Motor neuron (in vitro differentiated cells): ENCODE measurements around the gene SCGB1A1. TPM values are rescaled to one million over a fixed set of nuclear protein-coding genes. Genes with fewer than 3 reads are reported as not detected.

Experiments
- ATAC-seq, 8 experiments: fragments of 200-7000 bp; cut with Tn5 transposase; replicated peaks in 6 of 8; 2 replicates each; pipeline ENCODE4 v1.8.0; 2021; ENCODE audit warnings: mild to moderate bottlenecking in 8 of 8, moderate library complexity in 8 of 8
- H3K27ac ChIP-seq, 2 donors: fragments of 250-450 bp; sonication (Bioruptor Pico); 2 replicates each; pipeline ENCODE4 v1.9.0; 2021; ENCODE audit warnings: antibody characterized with exemption in 2 of 2, mild to moderate bottlenecking in 2 of 2, moderate library complexity in 1 of 2
- H3K4me1 ChIP-seq, 2 donors: fragments of 250-450 bp; sonication (Bioruptor Pico); replicated peaks in 1 of 2; 2 replicates each; pipeline ENCODE4 v1.6.1; 2021; ENCODE audit warnings: antibody characterized with exemption in 2 of 2, mild to moderate bottlenecking in 2 of 2, moderate library complexity in 1 of 2
- H3K4me3 ChIP-seq, 5 donors: fragments of 250-450 bp; sonication (Bioruptor Pico); 2 replicates each; pipeline ENCODE4 v1.9.0; 2021; ENCODE audit warnings: antibody characterized with exemption in 5 of 5, mild to moderate bottlenecking in 5 of 5, moderate library complexity in 4 of 5
- WGBS, 10 experiments: fragments of 450-650 bp; shearing (Covaris generic); methylation state at CpG; one replicate each; pipeline ENCODE4 v1.0.0; 2022; 5-methylcytosine and 5-hydroxymethylcytosine counted together
- in situ Hi-C, 9 experiments: fragments of 400-800 bp; cut with MboI; loops; one replicate each; pipeline ENCODE4 v1.15.0; 2021; ENCODE audit warnings: low sequenced_read_pairs in 9 of 9, low pct_unique_long_range_greater_than_20kb in 2 of 9; ENCODE audit not compliant: unreplicated experiment in 9 of 9
- total RNA-seq, 8 experiments: library from RNA; unstranded; fragments of 300-600 nt; gene quantifications; 2 replicates each; pipeline versions ENCODE4 v1.2.3 to v1.2.4, GENCODE V29; 2022

Gene SCGB1A1
- total RNA-seq, 8 experiments from 2014 or later = not detected

DNA sequence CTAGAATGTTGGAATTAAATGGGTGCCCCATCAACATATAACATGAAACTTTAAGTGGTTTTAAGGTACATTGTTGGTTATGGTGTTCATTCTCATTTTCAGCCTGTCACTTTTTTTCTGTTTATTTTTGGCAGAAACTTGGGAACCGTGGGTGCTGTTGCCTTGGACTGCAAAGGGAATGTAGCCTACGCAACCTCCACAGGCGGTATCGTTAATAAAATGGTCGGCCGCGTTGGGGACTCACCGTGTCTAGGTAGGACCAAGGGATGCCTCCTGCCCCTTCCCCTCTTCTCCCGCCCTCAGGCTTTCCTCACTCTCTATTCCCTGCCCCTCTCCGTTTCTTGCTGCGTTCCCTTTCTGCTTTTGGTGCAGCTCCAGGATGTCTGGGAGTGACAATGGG lies 29.8 kb upstream of the SCGB1A1 start:
- no peaks in the 10 kb centered on the region for H3K4me1 ChIP-seq
- no peak overlapping the region for H3K4me3 ChIP-seq
- in situ Hi-C loops = loop anchor here in 4 of 9 experiments (10.0 to 25.0 kb wide), 5 partner anchors 173 to 498 kb away; partner anchors contain the start of genes EEF1G (in 1 of the 4), SLC3A2 (in 1 of the 4), STX5 (in 1 of the 4) and TEX54 (in 1 of the 4)
- WGBS, 10 experiments = 51 to 98% (median 82%) methylated on average over 2 to 11 of the region's 11 CpGs; no CpG with 5 or more reads in 2 of the 10 experiments
- no peak overlapping the region for H3K27ac ChIP-seq
- ATAC-seq = no peak

GRCh38 chr11:62390237-62390636 lies 28.6 kb upstream of the SCGB1A1 start:
- in situ Hi-C loops = loop anchor here in 5 of 9 experiments (10.0 to 25.0 kb wide), 5 partner anchors 165 to 497 kb away; partner anchors contain the start of genes EEF1G (in 1 of the 5), SLC3A2 (in 1 of the 5), STX5 (in 1 of the 5) and TEX54 (in 1 of the 5)
- no peak overlapping the region for H3K27ac ChIP-seq

DNA sequence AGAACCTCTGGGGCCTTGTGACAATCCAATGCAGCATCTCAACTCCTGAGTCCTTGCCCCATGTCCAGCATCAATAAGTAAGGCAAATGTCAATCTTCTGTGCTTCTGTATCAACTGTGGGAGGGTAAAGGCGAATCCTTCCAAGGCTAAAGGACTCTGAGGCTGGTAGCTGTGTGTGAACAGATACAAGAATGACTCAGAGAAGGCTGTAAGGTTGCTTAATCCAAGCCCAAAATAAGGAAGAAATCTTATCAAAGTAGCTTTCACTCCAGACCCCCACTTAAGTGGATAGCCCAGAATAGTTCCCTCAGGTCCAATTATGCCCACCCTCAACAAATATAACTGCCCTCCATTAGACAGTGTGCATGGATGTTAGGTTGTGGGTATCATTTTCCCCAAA lies 28.1 kb upstream of the SCGB1A1 start:
- no peak overlapping the region for H3K4me3 ChIP-seq
- in situ Hi-C loops = loop anchor here in 5 of 9 experiments (10.0 to 25.0 kb wide), 5 partner anchors 164 to 497 kb away; partner anchors contain the start of genes EEF1G (in 1 of the 5), SLC3A2 (in 1 of the 5), STX5 (in 1 of the 5) and TEX54 (in 1 of the 5)
- H3K4me1 ChIP-seq = peaks cover 6 to 7% of the 10 kb centered on the region in 2 donors
- no peak overlapping the region for H3K27ac ChIP-seq
- ATAC-seq = no peak
- 75 to 83% (median 80%) methylated on average over 1 of the region's 1 CpG; no CpG with 5 or more reads in 7 of the 10 experiments for WGBS, 10 experiments

More at GRCh38 chr11:62390237-62390636, 28.6 kb upstream of the SCGB1A1 start:
- Histone ChIP-seq H3K4me3 (no peak overlapping the region), H3K4me1 (peaks cover 4% of the 10 kb centered on the region in 2 donors)
- no peak for ATAC-seq
- WGBS, 10 experiments = 40% methylated on average over 1 of the region's 5 CpGs; no CpG with 5 or more reads in 9 of the 10 experiments

DNA sequence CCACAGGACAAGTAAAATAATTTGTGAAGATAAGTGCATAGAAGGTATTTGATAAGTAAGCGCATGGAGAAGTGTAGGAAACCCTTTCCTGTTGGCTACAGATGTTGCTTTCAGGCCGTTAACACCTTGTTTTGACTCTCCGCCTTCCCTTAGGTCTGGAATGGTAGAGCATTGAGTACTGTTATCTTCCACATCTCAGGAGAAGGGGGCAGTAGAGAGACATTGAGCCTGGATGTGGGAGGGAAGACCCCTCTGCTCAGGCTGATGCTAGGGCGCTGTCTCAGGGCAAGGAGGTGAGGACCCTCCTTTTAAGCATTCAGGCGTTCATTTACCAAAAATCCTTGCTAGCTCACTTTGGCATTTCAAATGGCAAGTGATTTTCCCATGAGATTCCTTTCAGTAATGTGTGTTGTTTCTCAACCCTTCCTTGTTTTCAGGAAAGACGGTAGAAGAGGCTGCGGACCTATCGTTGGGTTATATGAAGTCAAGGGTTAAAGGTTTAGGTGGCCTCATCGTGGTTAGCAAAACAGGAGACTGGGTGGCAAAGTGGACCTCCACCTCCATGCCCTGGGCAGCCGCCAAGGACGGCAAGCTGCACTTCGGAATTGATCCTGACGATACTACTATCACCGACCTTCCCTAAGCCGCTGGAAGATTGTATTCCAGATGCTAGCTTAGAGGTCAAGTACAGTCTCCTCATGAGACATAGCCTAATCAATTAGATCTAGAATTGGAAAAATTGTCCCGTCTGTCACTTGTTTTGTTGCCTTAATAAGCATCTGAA lies 27.0 kb upstream of the SCGB1A1 start:
- Histone ChIP-seq H3K4me3 (no peak overlapping the region), H3K27ac (no peak overlapping the region), H3K4me1 (peaks cover 6 to 7% of the 10 kb centered on the region in 2 donors)
- no peak for ATAC-seq
- in situ Hi-C loops = loop anchor here in 5 of 9 experiments (10.0 to 25.0 kb wide), 5 partner anchors 163 to 495 kb away; partner anchors contain the start of genes EEF1G (in 1 of the 5), SLC3A2 (in 1 of the 5), STX5 (in 1 of the 5) and TEX54 (in 1 of the 5)
- 50 to 100% (median 85%) methylated on average over 1 to 12 of the region's 16 CpGs for WGBS, 10 experiments

DNA sequence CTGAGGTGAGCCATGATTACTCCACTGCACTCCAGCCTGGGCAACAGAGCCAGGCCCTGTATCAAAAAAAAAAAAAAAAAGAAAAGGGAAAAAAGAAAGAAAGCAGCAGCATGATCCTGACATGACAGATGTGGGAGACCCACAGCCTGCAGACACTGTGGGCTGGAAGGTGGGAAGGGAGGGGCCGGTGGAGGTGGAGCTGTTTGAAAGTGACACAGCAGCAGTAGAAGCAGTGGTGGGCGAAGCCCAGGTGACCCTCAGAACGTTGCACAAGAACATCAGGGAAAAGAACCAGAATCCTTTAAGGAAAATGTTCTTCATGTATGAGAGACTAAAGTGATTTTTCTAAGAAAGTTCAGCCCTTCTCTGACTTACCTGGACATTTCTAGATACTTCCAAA lies 26.3 kb upstream of the SCGB1A1 start:
- no peak overlapping the region for H3K4me3 ChIP-seq
- H3K27ac ChIP-seq = no peak overlapping the region
- WGBS, 10 experiments = 52 to 94% (median 83%) methylated on average over 1 to 3 of the region's 3 CpGs; no CpG with 5 or more reads in 5 of the 10 experiments
- no peak for ATAC-seq
- in situ Hi-C loops = loop anchor here in 5 of 9 experiments (10.0 to 25.0 kb wide), 5 partner anchors 162 to 495 kb away; partner anchors contain the start of genes EEF1G (in 1 of the 5), SLC3A2 (in 1 of the 5), STX5 (in 1 of the 5) and TEX54 (in 1 of the 5)
- H3K4me1 ChIP-seq = peaks cover 6 to 7% of the 10 kb centered on the region in 2 donors

DNA sequence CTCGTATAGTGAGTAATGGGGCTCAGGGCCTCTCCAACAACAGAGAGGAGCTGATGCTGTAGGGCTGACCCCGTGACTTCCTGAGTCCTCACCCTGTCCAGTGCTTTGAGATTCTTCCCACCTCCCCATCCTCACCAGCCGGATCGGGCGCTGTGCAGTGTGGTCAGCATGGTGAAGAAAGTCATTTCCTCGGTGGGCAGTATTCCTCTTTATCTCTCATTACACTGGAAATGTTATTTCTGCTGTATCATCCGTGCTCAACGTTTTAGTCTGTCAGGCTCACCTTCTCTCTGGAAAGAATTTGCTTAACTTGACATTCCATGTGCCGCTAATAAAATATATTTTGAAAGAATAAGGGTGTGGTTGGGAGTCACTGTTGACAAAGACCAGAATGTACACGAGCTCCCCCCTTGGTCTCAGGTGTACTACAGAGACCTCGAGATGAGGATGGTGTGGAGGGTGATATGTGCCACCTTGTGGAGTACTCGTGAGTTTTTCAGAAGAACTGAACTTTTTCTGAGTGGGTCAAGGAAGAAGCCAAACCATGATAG lies 25.7 kb upstream of the SCGB1A1 start:
- H3K27ac ChIP-seq = no peak overlapping the region
- 24 to 94% (median 61%) methylated on average over 2 to 7 of the region's 12 CpGs; no CpG with 5 or more reads in 2 of the 10 experiments for WGBS, 10 experiments
- peaks cover 6 to 7% of the 10 kb centered on the region in 2 donors for H3K4me1 ChIP-seq
- ATAC-seq = peak in 1 of 8 experiments; percentile 16
- in situ Hi-C loops = loop anchor here in 5 of 9 experiments (10.0 to 25.0 kb wide), 5 partner anchors 162 to 494 kb away; partner anchors contain the start of genes EEF1G (in 1 of the 5), SLC3A2 (in 1 of the 5), STX5 (in 1 of the 5) and TEX54 (in 1 of the 5)
- no peak overlapping the region for H3K4me3 ChIP-seq

- Histone ChIP-seq H3K4me3 (no peak overlapping the region), H3K27ac (no peak overlapping the region), H3K4me1 (peaks cover 11 to 13% of the 10 kb centered on the region in 2 donors)
- no peak for ATAC-seq
- in situ Hi-C loops = loop anchor here in 5 of 9 experiments (10.0 to 25.0 kb wide), 5 partner anchors 161 to 494 kb away; partner anchors contain the start of genes EEF1G (in 1 of the 5), SLC3A2 (in 1 of the 5), STX5 (in 1 of the 5) and TEX54 (in 1 of the 5)
- WGBS, 10 experiments = 17 to 94% (median 73%) methylated on average over 1 to 4 of the region's 5 CpGs; no CpG with 5 or more reads in 4 of the 10 experiments
These were observed 25.1 kb upstream of the SCGB1A1 start for GRCh38 chr11:62393735-62394134.

DNA sequence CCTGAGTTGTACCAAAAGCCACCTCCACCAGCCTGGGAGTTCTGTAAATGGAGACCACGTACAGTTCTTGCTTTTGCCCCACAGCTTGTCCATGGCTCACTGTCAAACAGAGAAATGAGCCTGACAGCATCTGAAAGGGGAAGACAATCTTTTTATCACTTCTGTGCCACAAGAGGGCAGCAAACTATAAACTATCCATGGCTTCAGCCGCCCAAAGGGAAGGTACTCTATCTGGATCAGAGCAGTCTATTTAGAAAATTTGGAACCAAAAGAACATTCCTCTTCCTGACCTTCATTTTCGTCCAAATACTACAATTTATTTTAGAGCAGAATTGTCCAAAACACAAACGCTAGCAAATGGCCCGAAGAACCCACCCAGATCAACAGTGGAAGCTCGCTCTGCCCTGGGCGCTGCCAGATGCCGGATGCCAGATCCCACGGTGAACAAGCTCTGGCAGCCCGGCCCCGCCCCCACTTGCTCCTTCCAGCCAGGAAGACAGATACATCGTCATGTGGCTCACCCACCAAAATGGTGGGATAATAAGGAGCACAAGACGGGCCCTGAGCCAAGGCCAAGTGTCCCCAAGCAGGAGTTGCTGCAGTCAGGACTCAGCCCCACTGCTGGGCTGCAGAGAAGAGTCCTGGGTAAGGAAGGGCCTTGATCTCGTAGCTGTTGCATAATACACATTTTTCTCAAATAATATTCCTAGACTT lies 23.9 kb upstream of the SCGB1A1 start:
- WGBS, 10 experiments = 0 to 22% (median 7%) methylated on average over 1 to 10 of the region's 14 CpGs; no CpG with 5 or more reads in 1 of the 10 experiments
- in situ Hi-C loops = loop anchor here in 5 of 9 experiments (10.0 to 25.0 kb wide), 5 partner anchors 160 to 492 kb away; partner anchors contain the start of genes EEF1G (in 1 of the 5), SLC3A2 (in 1 of the 5), STX5 (in 1 of the 5) and TEX54 (in 1 of the 5)
- Histone ChIP-seq H3K27ac (peak overlapping the region in 1 of 2 donors; percentile 18), H3K4me1 (peaks cover 21 to 26% of the 10 kb centered on the region in 2 donors), H3K4me3 (peak overlapping the region in 4 of 5 donors; percentile 0 to 6 (median 1))
- peak; percentile 80 to 94 (median 92) for ATAC-seq

DNA sequence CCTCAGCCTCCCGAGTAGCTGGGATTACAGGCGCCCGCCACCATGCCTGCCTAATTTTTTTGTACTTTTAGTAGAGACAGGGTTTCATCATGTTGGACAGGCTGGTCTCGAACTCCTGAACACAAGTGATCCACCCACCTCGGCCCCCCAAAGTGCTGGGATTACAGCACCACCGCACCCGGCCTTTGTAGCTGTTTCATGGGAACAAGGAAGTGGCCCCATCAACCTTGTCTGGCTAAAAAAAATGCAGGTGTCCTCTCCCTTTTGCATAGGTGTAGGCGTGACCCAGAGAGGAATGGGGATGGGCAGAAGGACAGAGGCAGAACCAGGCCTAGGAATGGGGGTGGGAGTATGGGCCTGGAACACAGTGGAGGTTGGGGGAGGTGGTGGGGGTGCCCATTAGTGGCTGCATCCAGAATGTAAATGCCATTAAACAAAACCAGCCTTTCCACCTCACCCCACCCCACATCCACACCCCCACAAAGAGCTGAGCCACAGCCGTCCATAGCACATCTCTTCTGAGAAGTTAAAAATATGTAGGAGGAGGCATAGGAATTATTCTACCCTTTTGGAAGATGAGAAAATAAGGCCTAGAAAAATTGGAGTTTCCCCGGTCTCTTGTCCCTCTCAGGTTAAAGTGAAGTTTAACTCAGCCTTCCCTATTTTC lies 22.8 kb upstream of the SCGB1A1 start:
- WGBS, 10 experiments = 43 to 100% (median 97%) methylated on average over 1 to 5 of the region's 10 CpGs; no CpG with 5 or more reads in 6 of the 10 experiments

GRCh38 chr11:62398011-62398994 lies 20.5 kb upstream of the SCGB1A1 start:
- H3K4me1 ChIP-seq = peaks cover 35 to 46% of the 10 kb centered on the region in 2 donors
- in situ Hi-C loops = loop anchor here in 5 of 9 experiments (10.0 to 25.0 kb wide), 5 partner anchors 156 to 489 kb away; partner anchors contain the start of genes EEF1G (in 1 of the 5), SLC3A2 (in 1 of the 5), STX5 (in 1 of the 5) and TEX54 (in 1 of the 5)
- no peak overlapping the region for H3K27ac ChIP-seq
- H3K4me3 ChIP-seq = no peak overlapping the region
- 40 to 100% (median 60%) methylated on average over 1 to 14 of the region's 22 CpGs; no CpG with 5 or more reads in 3 of the 10 experiments for WGBS, 10 experiments
- ATAC-seq = peak in 1 of 8 experiments; percentile 4

More for the DNA sequence above, 22.8 kb upstream of the SCGB1A1 start:
- peaks cover 31 to 36% of the 10 kb centered on the region in 2 donors for H3K4me1 ChIP-seq
- ATAC-seq = no peak
- in situ Hi-C loops = loop anchor here in 5 of 9 experiments (10.0 to 25.0 kb wide), 5 partner anchors 159 to 491 kb away; partner anchors contain the start of genes EEF1G (in 1 of the 5), SLC3A2 (in 1 of the 5), STX5 (in 1 of the 5) and TEX54 (in 1 of the 5)
- H3K27ac ChIP-seq = no peak overlapping the region
- no peak overlapping the region for H3K4me3 ChIP-seq
